Activated CD4-positive, alpha-beta T cell treated with anti-CD3 and anti-CD28 coated beads, Interleukin-2, amount 50 U/mL, for 24 hours (primary cell): ENCODE data around the gene GAS2L3.

Experiments
- DNase-seq, 2 donors: peaks; one replicate each; pipeline ENCODE4 v3.0.0-alpha.2; 2020; ENCODE audit warnings: low read depth in 1 of 2, low spot score in 1 of 2

GAS2L3 gene

GRCh38 chr12:100656856-100657255, 83.4 kb downstream of the GAS2L3 start:
- no peak for DNase-seq

GRCh38 chr12:100661300-100661951, 87.9 kb downstream of the GAS2L3 start:
- no peak for DNase-seq

GRCh38 chr12:100666588-100666987, 93.1 kb downstream of the GAS2L3 start:
- no peak for DNase-seq

GRCh38 chr12:100668945-100669536, 95.6 kb downstream of the GAS2L3 start:
- peak; percentile 11 to 20 for DNase-seq

GRCh38 chr12:100669922-100670321, 96.4 kb downstream of the GAS2L3 start:
- no peak for DNase-seq

- no peak for DNase-seq
Measured at GRCh38 chr12:100671396-100672074, 98.1 kb downstream of the GAS2L3 start.

- no peak for DNase-seq
Measured at GRCh38 chr12:100672075-100672592, 98.7 kb downstream of the GAS2L3 start.

- DNase-seq = no peak
Measured at GRCh38 chr12:100674036-100674888, 100.8 kb downstream of the GAS2L3 start.
